IPS-18a (cell line): ENCODE results near the gene PNMA8B.

ENCODE experiments used
- H3K27ac ChIP-seq: one replicate; pipeline ENCODE4 v1.5.1; 2013; ENCODE audit warnings: low read length
- H3K27me3 ChIP-seq: one replicate; pipeline ENCODE4 v1.6.1; 2013; ENCODE audit warnings: mild to moderate bottlenecking, low read length; ENCODE audit not compliant: control insufficient read depth, insufficient read depth
- H3K36me3 ChIP-seq: one replicate; pipeline ENCODE4 v1.6.1; 2013; ENCODE audit warnings: low read depth, low read length; ENCODE audit not compliant: control insufficient read depth
- H3K4me1 ChIP-seq: one replicate; pipeline ENCODE4 v1.6.1; 2013; ENCODE audit warnings: low read depth, low read length; ENCODE audit not compliant: control insufficient read depth
- H3K4me3 ChIP-seq: one replicate; pipeline ENCODE4 v1.5.1; 2013; ENCODE audit warnings: low read length
- H3K9ac ChIP-seq: one replicate; pipeline ENCODE4 v1.6.1; 2013; ENCODE audit warnings: mild to moderate bottlenecking, low read length, moderate library complexity
- H3K9me3 ChIP-seq: one replicate; pipeline ENCODE4 v1.6.1; 2013; ENCODE audit warnings: low read depth, low read length; ENCODE audit not compliant: control insufficient read depth

PNMA8B gene

DNA sequence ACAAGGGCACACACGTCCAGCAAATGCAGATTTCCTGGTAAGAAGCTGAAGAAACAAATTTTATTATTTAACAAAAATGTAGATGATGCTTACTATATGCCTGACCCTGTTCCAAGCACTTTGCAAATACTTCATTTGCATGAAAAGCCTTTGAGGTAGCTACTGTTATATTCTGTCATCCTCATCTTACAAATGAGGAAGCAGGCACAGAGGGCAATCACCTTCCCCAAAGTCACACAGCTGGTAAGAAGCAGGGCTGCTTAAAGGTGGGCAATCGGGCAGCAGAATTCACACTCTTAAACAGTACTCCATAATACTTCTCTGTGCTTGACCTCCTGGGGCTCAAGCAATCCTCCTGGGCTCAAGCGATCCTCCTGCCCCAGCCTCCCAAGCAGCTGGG lies 48.7 kb downstream of the PNMA8B start:
- Histone ChIP-seq H3K27ac (no peak overlapping the region), H3K27me3 (no peaks in the 10 kb centered on the region), H3K9ac (no peak overlapping the region), H3K36me3 (no peaks in the 10 kb centered on the region), H3K9me3 (no peaks in the 10 kb centered on the region), H3K4me1 (no peaks in the 10 kb centered on the region), H3K4me3 (no peak overlapping the region)

DNA sequence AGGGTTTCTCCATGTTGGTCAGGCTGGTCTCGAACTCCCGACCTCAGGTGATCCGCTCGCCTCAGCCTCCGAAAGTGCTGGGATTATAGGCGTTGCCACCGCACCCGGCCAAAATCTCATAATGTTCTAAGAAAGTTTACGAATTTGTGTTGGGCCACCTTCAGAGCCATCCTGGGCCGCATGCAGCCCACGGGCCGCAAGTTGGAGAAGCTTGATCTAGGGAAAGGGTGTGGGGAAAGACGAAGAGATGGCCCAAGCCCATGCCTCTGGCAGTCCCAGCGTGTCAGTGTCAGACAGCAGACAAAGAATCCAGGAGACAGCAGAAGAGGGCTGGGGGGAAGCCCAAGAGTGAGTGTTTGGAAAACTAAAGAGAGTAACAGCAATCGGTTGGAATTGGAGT lies 49.6 kb downstream of the PNMA8B start:
- H3K36me3 ChIP-seq = no peaks in the 10 kb centered on the region
- no peaks in the 10 kb centered on the region for H3K9me3 ChIP-seq
- no peak overlapping the region for H3K9ac ChIP-seq
- no peaks in the 10 kb centered on the region for H3K27me3 ChIP-seq
- no peak overlapping the region for H3K4me3 ChIP-seq
- no peak overlapping the region for H3K27ac ChIP-seq
- H3K4me1 ChIP-seq = no peaks in the 10 kb centered on the region

DNA sequence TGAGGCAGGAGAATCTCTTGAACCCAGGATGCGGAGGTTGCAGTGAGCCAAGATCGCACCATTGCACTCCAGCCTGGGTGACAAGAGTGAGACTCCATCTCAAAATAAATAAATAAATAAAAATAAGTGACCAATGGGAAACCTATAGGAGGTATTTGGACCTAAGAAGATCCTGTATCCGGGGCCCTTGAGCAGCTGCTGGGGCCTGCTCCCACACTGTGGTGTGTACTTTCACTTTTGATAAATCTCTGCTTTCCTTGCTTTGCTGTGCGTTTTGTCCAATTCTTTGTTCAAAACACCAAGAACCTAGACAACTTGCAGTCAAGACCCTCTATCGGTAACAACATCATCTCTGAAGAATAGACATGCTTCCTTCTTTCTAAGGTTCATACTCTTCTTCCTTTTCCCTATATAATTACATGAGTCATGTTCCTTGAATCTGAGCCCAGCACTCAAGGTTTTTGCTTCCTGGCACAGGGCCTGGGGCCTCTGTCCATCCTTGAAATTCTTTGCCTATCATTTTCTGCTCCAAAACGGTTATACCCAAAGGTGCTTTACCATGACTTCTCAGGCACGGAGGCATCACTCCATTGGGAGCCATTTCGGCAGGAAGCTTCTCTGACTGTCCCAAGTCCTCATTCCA lies 52.7 kb downstream of the PNMA8B start:
- Histone ChIP-seq H3K4me1 (no peaks in the 10 kb centered on the region), H3K4me3 (no peak overlapping the region), H3K36me3 (no peaks in the 10 kb centered on the region), H3K27ac (no peak overlapping the region), H3K9me3 (no peaks in the 10 kb centered on the region), H3K9ac (no peak overlapping the region), H3K27me3 (no peaks in the 10 kb centered on the region)

DNA sequence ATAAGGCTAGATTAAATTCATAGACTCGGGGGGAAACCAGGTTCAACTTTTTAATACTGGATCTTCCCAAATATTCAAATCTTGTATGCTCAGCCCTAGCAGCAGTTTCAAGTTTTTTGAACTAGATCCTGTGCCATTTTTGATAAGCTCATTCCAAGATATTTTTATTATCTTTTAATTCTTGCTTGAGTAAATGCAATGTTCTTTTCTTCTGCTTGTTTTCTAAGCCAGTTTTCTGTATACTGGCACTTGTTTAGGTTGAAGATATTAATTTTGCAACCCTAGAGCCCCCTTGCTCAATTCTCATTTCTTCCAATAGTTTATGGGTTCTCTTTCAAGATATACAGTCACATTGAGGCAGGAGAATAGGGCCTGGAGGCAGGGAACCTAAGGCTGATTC lies 53.8 kb downstream of the PNMA8B start:
- H3K36me3 ChIP-seq = no peaks in the 10 kb centered on the region
- H3K4me1 ChIP-seq = no peaks in the 10 kb centered on the region
- H3K27me3 ChIP-seq = no peaks in the 10 kb centered on the region
- H3K27ac ChIP-seq = no peak overlapping the region
- no peaks in the 10 kb centered on the region for H3K9me3 ChIP-seq
- H3K4me3 ChIP-seq = no peak overlapping the region
- H3K9ac ChIP-seq = no peak overlapping the region
